Gastroesophageal sphincter (tissue), 4 donors: Measurements from ENCODE around the gene SPSB1. TPM values are rescaled to one million over a fixed set of nuclear protein-coding genes. Genes with fewer than 3 reads are reported as not detected.
A peak's percentile ranks its signal among the peaks of the same experiment; 100 is the strongest.

ENCODE experiments used
- ATAC-seq: fragments of 150-250 bp; one replicate; pipeline ENCODE4 v1.9.1; 2016; ENCODE audit warnings: mild to moderate bottlenecking, moderate library complexity
- H3K27ac ChIP-seq, 4 donors: fragments of 200-600 bp; sonication (generic) in 3 of 4; 1 replicate in 3 of 4; 2 replicates in 1 of 4; pipeline ENCODE4 v1.5.1; 2016 to 2019
- H3K27me3 ChIP-seq: fragments of 200-600 bp; sonication (generic); one replicate; pipeline ENCODE4 v1.5.1; 2019
- H3K36me3 ChIP-seq, 2 donors: fragments of 200-600 bp; sonication (generic); one replicate each; pipeline ENCODE4 v1.5.1; 2019; ENCODE audit warnings: control low read depth in 1 of 2
- H3K4me1 ChIP-seq, 3 donors: fragments of 200-600 bp; sonication (generic); 1 replicate in 2 of 3; 2 replicates in 1 of 3; pipeline ENCODE4 v1.5.1; 2016 to 2019; ENCODE audit warnings: control low read depth in 2 of 3
- H3K4me3 ChIP-seq, 2 donors: fragments of 200-600 bp; sonication (generic); one replicate each; pipeline ENCODE4 v1.5.1; 2019; ENCODE audit warnings: mild to moderate bottlenecking in 1 of 2, moderate library complexity in 1 of 2
- H3K9me3 ChIP-seq, 3 donors: fragments of 200-600 bp; sonication (generic); one replicate each; pipeline ENCODE4 v1.5.1; 2017 to 2019; ENCODE audit warnings: control low read depth in 2 of 3
- EP300 ChIP-seq: sonication (generic); formaldehyde crosslinking; IDR thresholded peaks from one replicate; pipeline ENCODE4 v1.6.1; 2017; ENCODE audit warnings: antibody characterized with exemption, mild to moderate bottlenecking
- POLR2A ChIP-seq, 2 donors: fragments of 450-650 bp; IDR thresholded peaks; one replicate each; pipeline ENCODE4 v1.6.1; 2017; ENCODE audit warnings: antibody characterized with exemption in 2 of 2, mild to moderate bottlenecking in 2 of 2, moderate library complexity in 1 of 2
- POLR2AphosphoS5 ChIP-seq: sonication (generic); formaldehyde crosslinking; IDR thresholded peaks from one replicate; pipeline ENCODE4 v1.6.1; 2017; ENCODE audit warnings: antibody characterized with exemption
- WGBS, 2 donors: methylation state at CpG; one replicate each; pipeline ENCODE4 v1.1.5; 2018; ENCODE audit warnings: low coverage in 1 of 2; 5-methylcytosine and 5-hydroxymethylcytosine counted together
- total RNA-seq, 4 donors: library from RNA; depleted of rRNA; stranded (reverse); fragments of >200 nt; gene quantifications; one replicate each; pipeline ENCODE4 v1.1.0, GENCODE V29; 2016
- TF ChIP-seq, protein P1 (sequence below), 4 experiments: fragments of 200-600 bp in 2 of 4; fragments of 450-650 bp in 2 of 4; sonication (generic) in 1 of 4; IDR thresholded peaks; one replicate each; pipeline ENCODE4 v1.5.1; 2017 to 2019; ENCODE audit warnings: antibody characterized with exemption in 4 of 4, mild to moderate bottlenecking in 2 of 4, moderate library complexity in 2 of 4

SPSB1 gene
- total RNA-seq: 100 to 1,000 TPM in 2 of 4 donors, 10 to 100 TPM in 2; 56.3 to 111 (median 99.5) TPM

DNA sequence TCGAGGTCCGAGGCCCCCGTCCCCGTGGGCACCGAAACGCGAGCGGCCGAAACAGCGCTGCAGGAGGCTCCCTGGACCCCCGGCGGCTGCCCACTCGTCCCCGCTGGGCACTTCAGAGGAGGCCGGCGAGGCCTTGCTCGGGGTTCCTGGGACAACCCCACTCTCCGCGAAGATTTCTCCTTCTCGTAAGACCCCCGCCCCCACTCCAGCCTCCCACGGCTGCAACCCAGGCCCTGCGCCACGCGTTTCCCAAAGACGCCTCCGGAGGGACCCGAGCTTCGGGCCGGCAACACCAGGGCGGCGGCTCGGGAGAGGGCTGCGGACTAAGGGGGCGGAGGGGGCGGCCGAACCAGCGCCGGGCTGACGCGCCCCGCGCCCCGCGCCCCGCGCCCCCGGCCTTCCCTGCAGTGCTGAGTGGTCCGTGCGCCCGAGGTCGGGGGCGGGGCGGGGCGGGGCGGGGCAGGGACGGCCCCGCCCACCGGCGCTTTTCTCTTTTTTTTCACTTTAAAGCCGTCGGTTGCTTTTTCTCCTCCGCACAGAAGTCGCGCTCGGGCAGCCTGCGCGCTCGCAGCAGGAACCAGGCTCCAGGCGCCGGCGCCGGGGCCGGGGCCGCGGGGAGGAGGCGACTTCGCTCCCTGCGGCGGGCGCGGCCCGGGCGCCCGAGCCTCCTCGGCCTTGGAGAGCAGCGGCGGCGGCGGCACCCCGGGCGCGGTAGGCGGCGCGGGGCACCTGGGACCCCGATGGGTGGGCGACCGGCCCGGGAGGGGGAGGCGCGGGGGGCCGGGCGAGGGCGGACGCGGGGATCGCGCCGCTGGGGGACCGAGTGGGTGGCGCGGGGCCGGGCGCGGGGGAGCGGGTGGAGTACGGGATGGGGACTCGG, at the start of gene SPSB1:
SPSB1 (plus strand) TSS at position 534 of the 880 bp plus-strand sequence. CDS start 62,998 bp downstream, outside the sequence.
- H3K9me3 ChIP-seq: peaks cover 0 to 13% (median 1%) of the 10 kb centered on the region in 3 donors
- H3K27ac ChIP-seq: peak within 1 kb of the TSS; percentile 96 to 99 (median 98)
- peaks cover 0 to 4% of the 10 kb centered on the region in 2 donors for H3K36me3 ChIP-seq
- WGBS, 2 donors: no CpG with 5 or more reads among the region's 119 CpGs
- H3K4me1 ChIP-seq: peaks cover 0 to 65% (median 23%) of the 10 kb centered on the region in 3 donors
- ATAC-seq: peak; percentile 58
- TF ChIP-seq EP300 (no peak), POLR2AphosphoS5 (peak; percentile 92), POLR2A (IDR thresholded peaks at IDR 0.05) (peak; percentile 95 to 97)
- TF ChIP-seq, protein P1, sequence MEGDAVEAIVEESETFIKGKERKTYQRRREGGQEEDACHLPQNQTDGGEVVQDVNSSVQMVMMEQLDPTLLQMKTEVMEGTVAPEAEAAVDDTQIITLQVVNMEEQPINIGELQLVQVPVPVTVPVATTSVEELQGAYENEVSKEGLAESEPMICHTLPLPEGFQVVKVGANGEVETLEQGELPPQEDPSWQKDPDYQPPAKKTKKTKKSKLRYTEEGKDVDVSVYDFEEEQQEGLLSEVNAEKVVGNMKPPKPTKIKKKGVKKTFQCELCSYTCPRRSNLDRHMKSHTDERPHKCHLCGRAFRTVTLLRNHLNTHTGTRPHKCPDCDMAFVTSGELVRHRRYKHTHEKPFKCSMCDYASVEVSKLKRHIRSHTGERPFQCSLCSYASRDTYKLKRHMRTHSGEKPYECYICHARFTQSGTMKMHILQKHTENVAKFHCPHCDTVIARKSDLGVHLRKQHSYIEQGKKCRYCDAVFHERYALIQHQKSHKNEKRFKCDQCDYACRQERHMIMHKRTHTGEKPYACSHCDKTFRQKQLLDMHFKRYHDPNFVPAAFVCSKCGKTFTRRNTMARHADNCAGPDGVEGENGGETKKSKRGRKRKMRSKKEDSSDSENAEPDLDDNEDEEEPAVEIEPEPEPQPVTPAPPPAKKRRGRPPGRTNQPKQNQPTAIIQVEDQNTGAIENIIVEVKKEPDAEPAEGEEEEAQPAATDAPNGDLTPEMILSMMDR (IDR thresholded peaks at IDR 0.05): peak in 2 of 4 experiments; percentile 15 to 38
- H3K27me3 ChIP-seq: no peaks in the 10 kb centered on the region
- peak within 1 kb of the TSS; percentile 76 to 83 for H3K4me3 ChIP-seq

DNA sequence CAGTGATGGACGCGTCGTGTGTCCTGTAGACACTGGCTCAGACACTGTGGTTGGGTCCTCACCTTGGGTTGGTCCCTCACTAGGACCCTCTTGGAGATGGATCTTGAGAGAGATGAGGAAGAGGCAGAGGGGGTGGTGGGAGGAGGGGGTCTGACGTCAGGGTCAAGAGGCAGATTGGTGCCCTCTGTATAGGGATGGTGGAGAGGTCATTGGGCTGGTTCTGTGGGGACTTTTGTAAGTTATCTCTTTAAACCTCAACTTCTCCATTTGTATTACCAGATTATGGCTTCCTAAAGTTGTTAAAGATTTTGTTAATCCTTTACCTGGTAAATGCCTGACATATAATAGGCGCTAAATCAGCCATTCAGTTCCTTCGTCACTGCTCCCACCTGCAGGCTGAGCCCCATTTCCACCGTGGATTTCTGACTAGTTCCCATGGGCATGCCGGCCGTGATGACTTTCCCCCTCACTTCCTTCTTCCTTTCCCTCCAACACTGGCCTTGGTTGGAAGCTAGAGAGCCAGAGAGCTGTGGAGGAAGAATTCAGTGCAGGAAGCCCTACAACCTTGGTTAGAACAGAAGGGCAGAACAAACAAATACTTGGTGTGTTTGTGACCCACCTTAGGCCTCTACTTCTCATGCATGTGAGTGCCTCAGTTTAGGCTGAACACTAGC, 49.5 kb upstream of the SPSB1 start:
- WGBS, 2 donors: 73 to 83% methylated on average over 5 to 6 of the region's 9 CpGs
- Histone ChIP-seq H3K27ac (peak overlapping the region; percentile 65 to 87 (median 84)), H3K36me3 (peaks cover 0 to 33% of the 10 kb centered on the region in 2 donors), H3K4me3 (peak overlapping the region in 1 of 2 donors; percentile 34), H3K9me3 (no peaks in the 10 kb centered on the region), H3K27me3 (no peaks in the 10 kb centered on the region), H3K4me1 (peaks cover 2 to 95% (median 45%) of the 10 kb centered on the region in 3 donors)
- TF ChIP-seq POLR2AphosphoS5: no peak
- no peak for TF ChIP-seq POLR2A (IDR thresholded peaks at IDR 0.05)
- TF ChIP-seq, protein P1 (IDR thresholded peaks at IDR 0.05): no peak
- no peak for TF ChIP-seq EP300
- ATAC-seq: no peak

DNA sequence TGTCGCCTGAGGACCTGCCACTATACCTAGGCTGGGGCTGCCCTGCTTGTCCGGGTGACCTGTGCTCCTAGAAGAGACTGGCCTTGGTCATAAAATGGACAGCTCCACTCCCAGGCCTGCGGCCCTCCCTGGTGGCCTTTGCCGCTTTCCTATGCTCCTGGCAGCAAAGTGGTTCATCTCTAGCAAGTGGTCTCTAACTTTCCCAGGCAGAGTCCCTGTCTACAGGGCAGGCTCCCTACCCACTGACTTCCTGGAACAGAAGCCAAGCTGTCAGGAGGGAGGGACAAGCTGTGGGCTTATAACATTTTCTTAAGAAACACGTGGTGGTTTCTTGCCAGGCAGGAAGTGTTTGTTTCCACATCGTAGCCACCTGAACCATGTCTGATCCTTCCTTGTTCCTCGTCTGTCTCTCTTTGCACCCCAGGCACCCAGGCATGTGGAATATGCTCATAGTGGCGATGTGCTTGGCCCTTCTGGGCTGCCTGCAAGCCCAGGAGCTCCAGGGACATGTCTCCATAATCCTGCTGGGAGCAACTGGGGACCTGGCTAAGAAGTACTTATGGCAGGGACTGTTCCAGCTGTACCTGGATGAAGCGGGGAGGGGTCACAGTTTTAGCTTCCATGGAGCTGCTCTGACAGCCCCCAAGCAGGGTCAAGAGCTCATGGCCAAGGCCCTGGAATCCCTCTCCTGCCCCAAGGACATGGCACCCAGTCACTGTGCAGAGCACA, 48.0 kb upstream of the SPSB1 start:
- Histone ChIP-seq H3K36me3 (peaks cover 0 to 46% of the 10 kb centered on the region in 2 donors), H3K4me1 (peaks cover 2 to 95% (median 38%) of the 10 kb centered on the region in 3 donors), H3K27me3 (no peaks in the 10 kb centered on the region), H3K4me3 (no peak overlapping the region), H3K9me3 (no peaks in the 10 kb centered on the region), H3K27ac (peak overlapping the region in 3 of 4 donors; percentile 83 to 87 (median 84))
- 71% methylated on average over 1 of the region's 9 CpGs; no CpG with 5 or more reads in 1 of the 2 donors for WGBS, 2 donors
- no peak for ATAC-seq
- TF ChIP-seq POLR2AphosphoS5 (peak; percentile 29), POLR2A (IDR thresholded peaks at IDR 0.05) (no peak)

DNA sequence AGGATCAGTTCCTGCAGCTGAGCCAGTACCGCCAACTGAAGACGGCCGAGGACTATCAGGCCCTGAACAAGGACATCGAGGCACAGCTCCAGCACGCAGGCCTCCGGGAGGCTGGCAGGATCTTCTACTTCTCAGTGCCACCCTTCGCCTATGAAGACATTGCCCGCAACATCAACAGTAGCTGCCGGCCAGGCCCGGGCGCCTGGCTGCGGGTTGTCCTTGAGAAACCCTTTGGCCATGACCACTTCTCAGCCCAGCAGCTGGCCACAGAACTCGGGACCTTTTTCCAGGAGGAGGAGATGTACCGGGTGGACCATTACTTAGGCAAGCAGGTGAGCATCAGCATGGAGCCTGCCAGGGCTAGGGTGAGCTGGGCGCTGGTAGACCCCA, 47.5 kb upstream of the SPSB1 start:
- no peaks in the 10 kb centered on the region for H3K9me3 ChIP-seq
- TF ChIP-seq, protein P1 (IDR thresholded peaks at IDR 0.05): no peak
- no peak for TF ChIP-seq EP300
- TF ChIP-seq POLR2A (IDR thresholded peaks at IDR 0.05): no peak
- TF ChIP-seq POLR2AphosphoS5: no peak
- H3K4me3 ChIP-seq: no peak overlapping the region
- peaks cover 2 to 95% (median 38%) of the 10 kb centered on the region in 3 donors for H3K4me1 ChIP-seq
- no peaks in the 10 kb centered on the region for H3K27me3 ChIP-seq
- peaks cover 0 to 46% of the 10 kb centered on the region in 2 donors for H3K36me3 ChIP-seq
- WGBS, 2 donors: no CpG with 5 or more reads among the region's 15 CpGs
- no peak for ATAC-seq
- peak overlapping the region in 3 of 4 donors; percentile 83 to 87 (median 84) for H3K27ac ChIP-seq
